ENCODE results near the gene UBALD2.
"Not testable (repeated sequence)": the region's sequence is repeated elsewhere in the genome, so short reads cannot be mapped to it uniquely, and the experiment has no call there.

Gene UBALD2

GRCh38 chr17:76264425-76264754, 758 bp upstream of the UBALD2 start:
- DNase-seq = no peak

DNA sequence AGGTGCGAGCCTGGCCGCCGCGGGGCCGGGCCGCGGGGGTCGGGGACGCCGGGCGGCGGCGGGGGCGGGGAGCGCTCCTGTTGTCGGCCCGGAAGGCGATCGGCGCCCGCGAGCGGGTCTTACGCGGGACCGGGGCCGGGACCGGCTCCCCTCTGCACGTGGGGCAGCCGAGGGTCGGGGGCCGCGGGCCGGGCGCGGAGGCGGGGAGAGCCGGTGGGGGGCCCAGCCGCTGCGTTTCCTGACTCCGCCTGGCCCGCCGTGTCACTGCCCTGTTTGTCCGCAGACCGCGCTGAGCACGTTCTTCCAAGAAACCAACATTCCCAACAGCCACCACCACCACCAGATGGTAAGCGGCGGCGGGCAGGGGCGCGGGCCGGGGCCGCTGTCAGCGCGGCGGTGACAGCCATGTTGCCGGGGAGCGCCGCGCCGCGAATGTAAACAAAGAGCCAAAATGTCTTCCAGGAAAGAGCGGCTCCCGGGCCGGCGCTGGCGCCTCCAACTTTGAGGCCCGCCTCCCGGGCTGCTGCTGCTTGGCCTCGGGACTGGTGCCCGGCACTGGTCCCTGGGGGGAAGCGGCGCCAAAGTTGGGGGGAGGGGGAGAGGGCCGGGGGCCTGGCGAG, 586 bp downstream of the UBALD2 start:
- peak; percentile 65 for DNase-seq

GRCh38 chr17:76266244-76266938, 1.2 kb downstream of the UBALD2 start:
- DNase-seq = peak; percentile 46

DNA sequence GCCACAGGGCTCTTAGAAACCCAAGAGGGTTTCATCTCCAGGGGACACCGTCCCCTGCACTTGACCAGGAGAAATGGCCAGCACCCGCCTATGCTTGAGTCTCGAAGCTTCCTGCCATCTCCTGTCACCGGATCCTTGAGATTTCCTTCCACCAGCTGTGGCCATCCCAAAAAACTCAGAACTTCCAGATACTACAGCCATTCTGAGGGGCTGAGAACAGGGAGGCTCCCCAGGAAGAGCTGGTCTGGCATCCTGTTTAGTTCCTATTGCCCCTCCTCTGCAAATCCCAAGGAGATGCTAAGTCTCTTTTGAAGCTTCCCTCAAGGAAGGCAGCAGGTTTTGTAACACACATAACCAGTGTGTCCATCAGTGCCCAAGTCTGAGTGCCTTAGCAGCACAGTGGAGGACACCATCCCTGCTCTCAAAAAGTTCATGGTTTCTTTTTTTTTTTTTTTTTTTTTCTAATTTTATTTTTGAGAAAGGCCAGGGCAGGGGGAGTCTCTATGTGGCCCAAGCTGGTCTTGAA, 2.0 kb downstream of the UBALD2 start:
- DNase-seq = no peak

- DNase-seq = not testable (repeated sequence)
Observed at GRCh38 chr17:76267581-76268001, 2.4 kb downstream of the UBALD2 start.

- no peak for DNase-seq
Observed at GRCh38 chr17:76268015-76268749, 3.0 kb downstream of the UBALD2 start.

GRCh38 chr17:76268991-76269981, 4.1 kb downstream of the UBALD2 start:
- no peak for DNase-seq

- DNase-seq = no peak
Observed at GRCh38 chr17:76270127-76270592, 5.0 kb downstream of the UBALD2 start.

DNA sequence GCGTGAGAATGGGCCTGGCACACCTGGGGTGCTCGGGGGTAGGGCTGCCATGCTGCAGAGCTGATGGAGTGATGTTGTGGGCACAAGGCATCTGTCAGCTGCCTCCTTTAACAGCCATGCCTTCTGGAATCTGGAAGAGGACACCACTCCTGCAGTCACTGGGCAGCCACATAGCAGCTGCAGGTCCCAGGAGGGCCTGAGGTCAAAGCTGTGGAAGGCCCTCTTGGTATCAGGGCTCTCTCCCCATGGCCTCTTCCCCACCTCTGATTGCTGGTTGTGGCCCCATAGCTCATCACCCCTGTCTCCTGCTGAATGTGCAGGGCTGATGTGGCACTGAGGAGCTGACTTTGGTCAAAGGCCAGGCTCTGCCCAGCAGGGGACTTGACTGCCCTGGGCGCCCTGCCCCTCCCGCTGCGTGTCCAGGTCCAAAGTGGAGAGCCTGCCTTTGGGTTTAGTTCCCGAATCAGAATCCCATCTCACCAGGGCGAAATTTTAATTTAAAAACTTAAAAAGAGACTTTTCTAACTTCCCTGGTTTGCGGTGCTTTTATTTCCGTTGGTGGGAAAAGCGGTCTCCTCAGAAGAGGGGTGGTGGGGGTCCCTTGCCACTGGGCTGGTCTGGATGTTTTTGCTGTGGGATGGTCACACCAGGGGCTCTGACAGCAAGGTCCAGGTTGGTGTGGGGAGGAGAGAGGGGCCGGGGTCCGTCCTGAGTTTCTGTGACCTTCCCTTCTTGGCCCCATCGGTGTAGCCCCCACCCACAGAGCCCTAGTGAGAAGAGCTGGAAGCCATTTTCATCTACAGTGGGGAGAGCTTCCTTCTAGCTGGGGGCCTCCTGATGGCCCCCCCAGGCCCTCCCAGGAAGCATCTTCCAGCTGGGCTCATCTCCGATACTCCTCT, 5.9 kb downstream of the UBALD2 start:
- DNase-seq = peak; percentile 18

- DNase-seq = peak; percentile 79
Observed at GRCh38 chr17:76271669-76272540, 6.8 kb downstream of the UBALD2 start.

DNA sequence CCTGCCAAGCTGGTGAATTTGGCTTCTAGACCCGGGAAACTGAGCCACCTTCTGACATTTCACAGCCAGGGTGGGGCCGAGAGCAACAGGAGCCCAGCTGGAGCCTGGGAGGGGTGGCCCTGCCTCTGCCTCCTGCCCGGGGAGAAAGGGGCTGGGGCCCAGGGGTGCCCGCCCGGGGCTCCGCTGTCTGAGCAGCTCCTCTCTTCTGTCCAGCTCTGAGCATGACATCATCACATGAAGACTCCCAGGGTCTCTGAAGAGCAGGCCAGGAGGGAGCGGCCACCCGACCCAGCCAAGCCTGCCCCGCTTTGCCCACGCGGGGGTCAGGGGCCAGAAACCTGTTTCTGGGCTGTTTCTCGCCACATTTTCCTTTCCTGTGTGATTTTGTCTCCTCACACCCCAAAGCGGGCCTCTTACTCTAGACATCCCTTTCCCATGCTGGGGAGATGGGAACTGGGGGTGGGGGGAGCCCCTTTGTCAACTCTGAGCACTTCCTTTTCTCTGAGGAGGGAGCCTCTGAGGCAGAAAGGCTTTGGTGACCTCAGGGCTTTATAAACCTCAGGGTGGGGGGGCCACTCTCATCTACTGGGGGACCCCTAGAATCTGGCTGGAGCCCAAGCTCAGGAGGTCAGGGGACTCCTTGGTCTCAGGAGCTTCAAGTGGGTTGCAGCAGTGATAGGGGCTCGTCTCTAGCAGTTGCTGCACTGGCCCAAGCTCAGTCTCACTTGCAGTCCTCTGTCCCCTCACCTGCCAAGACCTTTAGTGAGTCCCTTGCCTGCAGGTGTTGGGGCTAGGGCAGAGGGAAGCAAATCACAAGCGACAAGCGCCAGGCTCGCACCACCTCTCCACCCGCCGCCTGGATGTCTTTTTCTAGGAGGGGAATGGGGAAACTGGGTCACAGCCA, 7.6 kb downstream of the UBALD2 start:
- no peak for DNase-seq

GRCh38 chr17:76273445-76274111, 8.4 kb downstream of the UBALD2 start:
- no peak for DNase-seq

DNA sequence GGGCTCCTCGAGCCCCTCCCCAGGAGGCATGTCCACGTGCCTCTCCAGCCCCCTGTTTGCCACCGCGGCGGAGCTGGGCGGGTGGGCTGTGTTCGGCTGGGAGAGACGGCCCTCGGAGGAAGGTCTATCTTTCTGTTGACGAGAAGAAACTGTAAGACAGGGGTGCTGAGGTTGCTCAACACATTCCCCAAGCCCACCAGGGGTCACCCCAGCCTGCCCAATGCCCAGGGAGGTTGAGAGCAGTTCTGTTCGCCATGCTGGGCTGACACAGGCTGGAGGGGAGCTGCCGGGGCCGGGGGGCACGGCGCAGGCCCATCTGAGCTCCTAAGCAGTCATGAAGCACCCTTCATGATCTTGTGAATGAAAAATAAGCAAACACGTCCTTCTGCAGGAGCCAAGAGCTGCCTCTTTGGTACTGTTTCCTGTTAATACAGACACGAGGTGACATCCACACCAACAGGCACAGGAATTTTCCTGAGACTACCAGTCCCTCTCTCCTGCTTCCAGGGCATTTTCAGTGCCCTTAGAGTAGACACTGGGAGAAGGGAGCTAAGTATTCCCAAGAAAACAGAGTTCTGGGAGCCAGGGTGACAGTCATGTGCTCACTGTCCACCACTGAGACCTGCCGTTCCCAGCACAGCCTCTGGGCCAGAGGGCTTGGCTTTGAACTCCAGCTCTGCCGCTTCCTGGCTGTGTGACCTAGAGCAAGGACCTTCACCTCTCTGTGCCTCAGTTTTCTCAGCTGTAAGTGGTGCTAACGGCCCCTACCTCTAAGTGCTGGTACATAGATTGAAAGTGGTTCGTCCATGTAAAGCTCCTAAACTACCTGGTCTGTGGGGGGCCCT, 9.2 kb downstream of the UBALD2 start:
- peak; percentile 48 for DNase-seq

GRCh38 chr17:76275382-76276068, 10.4 kb downstream of the UBALD2 start:
- DNase-seq = no peak

DNA sequence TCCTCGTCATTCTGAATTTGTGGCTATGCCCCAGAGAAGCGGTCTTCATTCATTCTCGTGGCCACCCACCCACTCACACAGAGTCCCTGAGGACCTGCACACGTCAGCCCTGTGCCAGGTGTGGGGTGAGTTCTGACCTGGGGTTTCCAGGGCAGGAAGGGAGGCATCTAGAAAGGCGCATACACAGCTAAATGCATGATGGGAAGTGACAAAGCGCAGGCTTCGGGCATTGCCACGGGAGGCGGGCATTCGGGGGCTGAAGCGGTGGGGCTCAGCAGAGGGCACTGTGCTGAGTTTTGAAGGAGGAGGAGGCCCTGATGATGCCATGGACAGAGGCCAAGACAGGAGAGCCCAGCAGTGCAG, 10.9 kb downstream of the UBALD2 start:
- no peak for DNase-seq

- no peak for DNase-seq
Observed at GRCh38 chr17:76276461-76277299, 11.5 kb downstream of the UBALD2 start.

Measured in right kidney (tissue), 1 donor.